H1 (cell line): ENCODE results near the gene KIZ. TPM values are rescaled to one million over a fixed set of nuclear protein-coding genes. Genes with fewer than 3 reads are reported as not detected.

ENCODE experiments used
- CTCF ChIA-PET: fragments of 300-600 bp; sonication (Branson Sonifier 250); formaldehyde crosslinking; loops from one replicate; lab custom pipeline; 2021; ENCODE audit not compliant: partially characterized antibody; lab: Charles Lee
- POLR2A ChIA-PET: fragments of 300-600 bp; sonication (Branson Sonifier 250); formaldehyde crosslinking; loops from one replicate; lab custom pipeline; 2021; ENCODE audit warnings: inconsistent platforms; ENCODE audit not compliant: partially characterized antibody; lab: Charles Lee
- DNase-seq, 2 experiments: peaks; one replicate each; pipeline versions ENCODE4 v3.0.0 to v3.0.0-alpha.2; 2010 to 2022; ENCODE audit warnings: low spot score in 2 of 2, low read depth in 1 of 2, mixed read lengths in 1 of 2
- FAIRE-seq: peaks from 2 replicates; lab custom pipeline; 2011; peaks lifted over from hg19 to GRCh38; lab: Jason Lieb, UNC
- H2AFZ ChIP-seq: 2 replicates; pipeline ENCODE4 v1.8.1; 2012; ENCODE audit warnings: low read length, inconsistent platforms
- H2AK5ac ChIP-seq: 2 replicates; pipeline ENCODE4 v1.6.1; 2013; ENCODE audit warnings: low read depth, low read length
- H2BK120ac ChIP-seq: replicated peaks from 2 replicates; pipeline ENCODE3; 2013; ENCODE audit warnings: low read depth, low read length, inconsistent platforms
- H2BK12ac ChIP-seq: 2 replicates; pipeline ENCODE4 v1.6.1; 2013; ENCODE audit warnings: low read depth, low read length
- H2BK15ac ChIP-seq: 2 replicates; pipeline ENCODE4 v1.6.1; 2013; ENCODE audit warnings: low read length
- H2BK20ac ChIP-seq: 2 replicates; pipeline ENCODE4 v1.6.1; 2013; ENCODE audit warnings: low read length
- H2BK5ac ChIP-seq: 2 replicates; pipeline ENCODE4 v1.6.1; 2013; ENCODE audit warnings: low read depth, low read length
- H3K14ac ChIP-seq: 2 replicates; pipeline ENCODE4 v1.6.1; 2013; ENCODE audit warnings: inconsistent platforms; ENCODE audit not compliant: insufficient read length
- H3K18ac ChIP-seq: 2 replicates; pipeline ENCODE4 v1.6.1; 2013; ENCODE audit warnings: low read length; ENCODE audit errors: extremely low read depth
- H3K23ac ChIP-seq: 2 replicates; pipeline ENCODE4 v1.6.1; 2013; ENCODE audit warnings: inconsistent platforms; ENCODE audit not compliant: insufficient read length
- H3K23me2 ChIP-seq: 2 replicates; pipeline ENCODE4 v1.6.1; 2013; ENCODE audit warnings: low read depth, low read length
- H3K27ac ChIP-seq: 2 replicates; pipeline ENCODE4 v1.6.1; 2011; ENCODE audit warnings: low read depth, low read length, inconsistent platforms
- H3K27me3 ChIP-seq, 4 experiments: replicated peaks in 1 of 4; 1 replicate in 1 of 4; 2 replicates in 3 of 4; pipeline versions ENCODE4 v1.6.1 to v1.8.1; 2011 to 2013; ENCODE audit warnings: low read length in 3 of 4, mild to moderate bottlenecking in 3 of 4, inconsistent platforms in 2 of 4, mixed read lengths in 2 of 4, moderate library complexity in 1 of 4; ENCODE audit not compliant: control insufficient read depth in 3 of 4, insufficient read depth in 3 of 4; ENCODE audit errors: extremely low read depth in 1 of 4
- H3K36me3 ChIP-seq, 4 experiments: 2 replicates each; pipeline versions ENCODE4 v1.6.1 to v1.8.1; 2011 to 2013; ENCODE audit warnings: mild to moderate bottlenecking in 4 of 4, low read length in 3 of 4, moderate library complexity in 2 of 4, control low read depth in 1 of 4, inconsistent platforms in 1 of 4; ENCODE audit not compliant: insufficient read depth in 4 of 4, control insufficient read depth in 2 of 4
- H3K4ac ChIP-seq: replicated peaks from 2 replicates; pipeline ENCODE3; 2013; ENCODE audit warnings: low read length, low read depth, mixed read lengths, inconsistent platforms; ENCODE audit not compliant: insufficient read length
- H3K4me1 ChIP-seq, 4 experiments: replicated peaks in 1 of 4; 1 replicate in 1 of 4; 2 replicates in 3 of 4; pipeline versions ENCODE4 v1.6.1 to v1.8.1; 2011 to 2013; ENCODE audit warnings: low read length in 3 of 4, inconsistent platforms in 2 of 4, mixed read lengths in 1 of 4; ENCODE audit not compliant: insufficient read depth in 4 of 4, control insufficient read depth in 3 of 4
- H3K4me2 ChIP-seq, 2 experiments: 2 replicates each; pipeline versions ENCODE4 v1.6.1 to v1.8.1; 2011 to 2013; ENCODE audit warnings: low read depth in 2 of 2, low read length in 2 of 2, control low read depth in 1 of 2, inconsistent platforms in 1 of 2, mild to moderate bottlenecking in 1 of 2; ENCODE audit not compliant: insufficient read depth in 1 of 2
- H3K4me3 ChIP-seq, 4 experiments: fragments of 200-600, 300-600 bp in 1 of 4; sonication (generic), shearing (Covaris generic), sonication (Bioruptor Twin) in 1 of 4; 2 replicates each; pipeline versions ENCODE4 v1.5.1 to v1.8.1; 2011 to 2016; ENCODE audit warnings: low read length in 4 of 4, low read depth in 3 of 4, control low read depth in 2 of 4, inconsistent platforms in 2 of 4, mild to moderate bottlenecking in 2 of 4, mixed read lengths in 1 of 4, moderate library complexity in 1 of 4; ENCODE audit not compliant: insufficient read depth in 2 of 4; ENCODE audit errors: extremely low read depth in 1 of 4
- H3K56ac ChIP-seq: replicated peaks from 2 replicates; pipeline ENCODE3; 2013; ENCODE audit warnings: low read depth, mild to moderate bottlenecking, mixed read lengths, low read length, inconsistent platforms; ENCODE audit not compliant: insufficient read length
- H3K79me1 ChIP-seq: 2 replicates; pipeline ENCODE4 v1.6.1; 2013; ENCODE audit warnings: low read depth, low read length, control low read depth
- H3K79me2 ChIP-seq, 2 experiments: 2 replicates each; pipeline versions ENCODE4 v1.6.1 to v1.8.1; 2012 to 2013; ENCODE audit warnings: low read length in 2 of 2, mild to moderate bottlenecking in 2 of 2, inconsistent platforms in 1 of 2; ENCODE audit not compliant: insufficient read depth in 2 of 2, control insufficient read depth in 1 of 2
- H3K9ac ChIP-seq, 4 experiments: replicated peaks in 1 of 4; 1 replicate in 1 of 4; 2 replicates in 3 of 4; pipeline versions ENCODE4 v1.6.1 to v1.8.1; 2011 to 2013; ENCODE audit warnings: low read depth in 3 of 4, low read length in 3 of 4, control low read depth in 2 of 4, mild to moderate bottlenecking in 2 of 4, moderate library complexity in 2 of 4, inconsistent platforms in 1 of 4; ENCODE audit errors: extremely low read depth in 1 of 4
- H3K9me3 ChIP-seq, 2 experiments: 2 replicates each; pipeline versions ENCODE4 v1.6.1 to v1.8.1; 2012 to 2013; ENCODE audit warnings: mild to moderate bottlenecking in 2 of 2, moderate library complexity in 2 of 2, control low read depth in 1 of 2, inconsistent platforms in 1 of 2, low read depth in 1 of 2, low read length in 1 of 2, mixed read lengths in 1 of 2; ENCODE audit not compliant: insufficient read depth in 2 of 2
- H4K20me1 ChIP-seq, 2 experiments: replicated peaks in 1 of 2; 2 replicates each; pipeline versions ENCODE3 to v1.8.1; 2011 to 2013; ENCODE audit warnings: inconsistent platforms in 2 of 2, low read length in 2 of 2, mild to moderate bottlenecking in 1 of 2; ENCODE audit not compliant: insufficient read depth in 2 of 2, control insufficient read depth in 1 of 2
- H4K5ac ChIP-seq: 2 replicates; pipeline ENCODE4 v1.6.1; 2013; ENCODE audit warnings: low read length, low read depth, mixed read lengths, inconsistent platforms; ENCODE audit not compliant: insufficient read length
- H4K8ac ChIP-seq: 2 replicates; pipeline ENCODE4 v1.8.0; 2013; ENCODE audit warnings: mild to moderate bottlenecking, moderate library complexity, low read length, inconsistent platforms; ENCODE audit not compliant: insufficient read depth; ENCODE audit errors: extremely low read depth
- H4K91ac ChIP-seq: replicated peaks from 2 replicates; pipeline ENCODE3; 2013; ENCODE audit warnings: low read length, mixed read lengths, inconsistent platforms; ENCODE audit not compliant: insufficient read length
- ASH2L ChIP-seq: fragments of 200-600, 300-600 bp; sonication (generic); IDR thresholded peaks from one replicate; pipeline ENCODE4 v1.7.1; 2017; ENCODE audit warnings: low read length
- BCL11A ChIP-seq, 2 experiments: IDR thresholded peaks; one replicate each; pipeline ENCODE4 v1.6.1; 2011; ENCODE audit warnings: low read depth in 2 of 2, low read length in 2 of 2, mild to moderate bottlenecking in 2 of 2
- BRCA1 ChIP-seq: IDR thresholded peaks from 2 replicates; pipeline ENCODE4 v1.6.1; 2012; ENCODE audit warnings: low read depth, low read length, improper control_type of control experiment
- CTBP2 ChIP-seq: IDR thresholded peaks from 2 replicates; pipeline ENCODE4 v1.7.0; 2011; ENCODE audit warnings: borderline replicate concordance, mild to moderate bottlenecking, moderate library complexity, mixed read lengths, low read length; ENCODE audit not compliant: insufficient read depth, insufficient read length
- JUN ChIP-seq: IDR thresholded peaks from 2 replicates; pipeline ENCODE4 v1.6.1; 2011; ENCODE audit warnings: low read depth, mild to moderate bottlenecking, improper control_type of control experiment, low read length
- JUND ChIP-seq: IDR thresholded peaks from 2 replicates; pipeline ENCODE4 v1.6.1; 2011; ENCODE audit warnings: mild to moderate bottlenecking, improper control_type of control experiment, low read length
- PHF8 ChIP-seq: fragments of 200-600 bp; sonication (generic); conservative IDR thresholded peaks from 2 replicates; pipeline ENCODE4 v1.7.1; 2012; ENCODE audit warnings: low read depth, mild to moderate bottlenecking, inconsistent platforms, low read length, moderate library complexity
- RNF2 ChIP-seq: fragments of 200-900, 300-1000 bp; sonication (generic); IDR thresholded peaks from 2 replicates; pipeline ENCODE4 v1.7.1; 2016; ENCODE audit warnings: borderline replicate concordance, low read depth, mild to moderate bottlenecking, antibody characterized with exemption, low read length; ENCODE audit not compliant: poor library complexity, severe bottlenecking; ENCODE audit errors: missing control alignments
- SIRT6 ChIP-seq: IDR thresholded peaks from one replicate; pipeline ENCODE4 v1.7.1; 2012; ENCODE audit warnings: low read length, inconsistent platforms
- TAF1 ChIP-seq: IDR thresholded peaks from 2 replicates; pipeline ENCODE4 v1.6.1; 2011; ENCODE audit warnings: mild to moderate bottlenecking, low read depth, low read length
- TCF12 ChIP-seq: IDR thresholded peaks from 2 replicates; pipeline ENCODE4 v1.6.1; 2011; ENCODE audit warnings: low read depth, mild to moderate bottlenecking, low read length
- TEAD4 ChIP-seq: IDR thresholded peaks from 2 replicates; pipeline ENCODE4 v1.6.1; 2012; ENCODE audit warnings: low read depth, low read length, inconsistent platforms, mixed read lengths
- WGBS, 2 experiments: shearing (Covaris generic) in 1 of 2; methylation state at CpG; one replicate each; pipeline versions ENCODE4 v1.1.6 to v1.1.7; 2013 to 2015; ENCODE audit warnings: low lambda C conversion rate in 2 of 2, mixed read lengths in 2 of 2, inconsistent platforms in 1 of 2, low coverage in 1 of 2, missing lambda C conversion rate in 1 of 2; ENCODE audit not compliant: insufficient replicate concordance in 2 of 2, insufficient coverage in 1 of 2, insufficient read length in 1 of 2; ENCODE audit errors: extremely low coverage in 1 of 2, missing lambda C conversion rate in 1 of 2; 5-methylcytosine and 5-hydroxymethylcytosine counted together
- polyA plus RNA-seq, 7 experiments: library from polyadenylated mRNA; depleted of rRNA in 3 of 7; stranded (reverse) in 5 of 7; unstranded in 2 of 7; fragments of >200 nt in 5 of 7; fragments of 200-250 nt in 2 of 7; gene quantifications; 1 replicate in 5 of 7; 2 replicates in 1 of 7; 4 replicates in 1 of 7; pipeline versions ENCODE4 v1.2.1 to v1.2.3, GENCODE V29; 2011 to 2013; ENCODE audit warnings: missing spikeins in 2 of 7, mixed read lengths in 2 of 7
- total RNA-seq: library from RNA; stranded (reverse); fragmentation: NEBNext Ultra II Directional; extraction: Animal tissue kit (Norgen Biotek cat#: 25700); gene quantifications from 2 replicates; pipeline ENCODE4 v1.2.1, GENCODE V29; 2021

Gene KIZ
- total and polyA plus RNA-seq, 2 of the 8 experiments (the other 6 are each of a cell fraction or from before 2014, with no cell fraction given), result 13.0 to 51.7 TPM

DNA sequence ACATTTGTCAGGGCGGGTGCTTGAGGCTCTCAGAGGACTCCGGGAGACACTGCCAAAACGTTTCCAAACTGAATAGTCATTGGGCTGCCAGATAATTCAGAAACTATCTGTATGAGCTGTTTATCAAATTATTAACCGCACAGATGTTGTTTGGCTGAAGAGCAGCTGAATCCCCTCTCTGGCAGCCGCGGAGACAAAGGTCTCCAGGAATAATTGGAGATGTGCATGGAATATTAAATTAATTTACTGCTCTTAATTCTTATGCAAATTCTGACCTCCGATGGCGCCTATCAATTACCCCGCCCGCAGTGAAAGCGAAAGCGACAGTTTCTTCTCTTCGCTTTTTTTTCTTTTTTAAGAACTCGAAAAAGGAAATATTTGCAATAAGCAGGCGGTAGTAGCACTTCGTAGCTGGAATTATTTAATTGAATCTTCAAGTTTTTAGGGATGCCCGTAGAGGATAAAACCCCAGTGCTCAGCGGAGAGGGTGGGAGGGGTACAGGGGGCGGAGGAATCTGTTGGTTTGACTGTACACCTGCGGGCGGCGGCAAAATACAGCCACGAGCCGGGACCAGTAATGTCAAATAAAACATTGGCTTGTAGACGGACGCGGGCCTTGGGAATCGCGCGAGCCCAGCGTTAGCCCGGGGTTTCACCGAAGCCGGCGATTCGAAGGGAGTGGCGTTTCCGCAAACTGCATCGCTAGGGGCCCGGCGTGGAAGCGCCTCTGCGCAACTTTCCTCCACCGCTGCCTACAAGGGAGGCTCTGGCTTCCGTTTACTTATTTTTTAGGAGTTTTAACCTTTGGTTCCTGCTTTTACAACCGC is 25.9 kb upstream of the KIZ start:
- Histone ChIP-seq H3K4me3 (peak overlapping the region; percentile 44 to 78 (median 64)), H3K4ac (no peak overlapping the region), H3K14ac (no peak overlapping the region), H3K79me1 (no peaks in the 10 kb centered on the region), H4K91ac (no peak overlapping the region), H3K18ac (no peak overlapping the region), H3K56ac (no peak overlapping the region), H4K5ac (no peak overlapping the region), H3K4me1 (peaks cover 10 to 23% (median 17%) of the 10 kb centered on the region in 4 experiments), H3K9me3 (no peaks in the 10 kb centered on the region), H3K36me3 (no peaks in the 10 kb centered on the region), H2BK12ac (peak overlapping the region; percentile 80; the same call in 1 of the 2 replicates), H2AK5ac (no peak overlapping the region; the same call in 1 of the 2 replicates), H2BK20ac (peak overlapping the region; percentile 37; the same call in 1 of the 2 replicates), H3K27ac (no peak overlapping the region), H3K9ac (peak overlapping the region in 1 of 4 experiments; percentile 60; a peak in 2 of 7 replicates), H3K23ac (no peak overlapping the region), H2AFZ (no peak overlapping the region), H2BK5ac (peak overlapping the region; percentile 42; the same call in 1 of the 2 replicates), H3K79me2 (no peaks in the 10 kb centered on the region), H4K8ac (no peak overlapping the region), H4K20me1 (peaks cover 0 to 5% of the 10 kb centered on the region in 2 experiments), H2BK120ac (no peak overlapping the region), H3K4me2 (peak overlapping the region; percentile 97 to 98), H3K27me3 (peaks cover 26 to 84% (median 74%) of the 10 kb centered on the region in 4 experiments), H2BK15ac (no peak overlapping the region), H3K23me2 (peaks cover 22% of the 10 kb centered on the region)
- CTCF ChIA-PET, result interaction anchor here (1.0 to 5.3 kb wide), 4 partner anchors 17 to 236 kb away, joined by 3 to 23 read pairs (median 10); no protein-coding TSS in a partner anchor
- FAIRE-seq, result no peak
- WGBS, 2 experiments, result 4% methylated on average over 33 of the region's 46 CpGs; no CpG with 5 or more reads in 1 of the 2 experiments
- POLR2A ChIA-PET, result interaction anchor here (0.7 to 4.0 kb wide), 21 partner anchors 10 to 430 kb away, joined by 3 to 20 read pairs (median 4); partner anchors contain the start of genes KIZ and XRN2
- DNase-seq, result peak in 1 of 2 experiments; percentile 68
- no peak for TF ChIP-seq TEAD4
- peak; percentile 4 for TF ChIP-seq RNF2
- TF ChIP-seq BCL11A (IDR thresholded peaks at IDR 0.05; ENCODE audit: low read depth in 2 of 2, low read length in 2 of 2), result no peak
- TF ChIP-seq TAF1, result no peak
- no peak for TF ChIP-seq PHF8
- no peak for TF ChIP-seq SIRT6
- TF ChIP-seq BRCA1, result 0 out of 2 replicates have a peak, but pooled peaks have one; percentile 19
- TF ChIP-seq JUN, result no peak
- TF ChIP-seq ASH2L, result no peak
- TF ChIP-seq CTBP2, result no peak
- TF ChIP-seq JUND, result no peak
- no peak for TF ChIP-seq TCF12
